Measurements from ENCODE around the gene RABEPK.
"Not testable (repeated sequence)": the region's sequence is repeated elsewhere in the genome, so short reads cannot be mapped to it uniquely, and the experiment has no call there.

DNA sequence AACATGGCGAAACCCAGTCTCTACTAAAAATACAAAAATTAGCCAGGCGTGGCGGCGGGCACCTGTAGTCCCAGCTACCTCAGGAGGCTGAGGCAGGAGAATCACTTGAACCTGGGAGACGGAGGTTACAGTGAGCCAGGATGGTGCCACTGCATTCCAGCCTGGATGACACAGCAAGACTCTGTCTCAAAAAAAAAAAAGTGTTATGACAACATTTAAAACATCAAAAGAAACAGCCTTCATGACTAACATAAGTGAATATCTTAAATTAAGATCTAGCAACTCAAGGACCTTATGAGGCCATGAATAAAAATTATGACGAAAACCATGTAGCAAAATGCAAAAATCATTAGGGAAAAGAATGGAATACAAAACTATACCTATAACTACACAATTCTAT is 37.5 kb upstream of the RABEPK start:
- TF ChIP-seq, protein P1, sequence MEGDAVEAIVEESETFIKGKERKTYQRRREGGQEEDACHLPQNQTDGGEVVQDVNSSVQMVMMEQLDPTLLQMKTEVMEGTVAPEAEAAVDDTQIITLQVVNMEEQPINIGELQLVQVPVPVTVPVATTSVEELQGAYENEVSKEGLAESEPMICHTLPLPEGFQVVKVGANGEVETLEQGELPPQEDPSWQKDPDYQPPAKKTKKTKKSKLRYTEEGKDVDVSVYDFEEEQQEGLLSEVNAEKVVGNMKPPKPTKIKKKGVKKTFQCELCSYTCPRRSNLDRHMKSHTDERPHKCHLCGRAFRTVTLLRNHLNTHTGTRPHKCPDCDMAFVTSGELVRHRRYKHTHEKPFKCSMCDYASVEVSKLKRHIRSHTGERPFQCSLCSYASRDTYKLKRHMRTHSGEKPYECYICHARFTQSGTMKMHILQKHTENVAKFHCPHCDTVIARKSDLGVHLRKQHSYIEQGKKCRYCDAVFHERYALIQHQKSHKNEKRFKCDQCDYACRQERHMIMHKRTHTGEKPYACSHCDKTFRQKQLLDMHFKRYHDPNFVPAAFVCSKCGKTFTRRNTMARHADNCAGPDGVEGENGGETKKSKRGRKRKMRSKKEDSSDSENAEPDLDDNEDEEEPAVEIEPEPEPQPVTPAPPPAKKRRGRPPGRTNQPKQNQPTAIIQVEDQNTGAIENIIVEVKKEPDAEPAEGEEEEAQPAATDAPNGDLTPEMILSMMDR (IDR thresholded peaks at IDR 0.05; ENCODE audit: low read depth, low read length, missing input control): not testable (repeated sequence)
- TF ChIP-seq YY1 (IDR thresholded peaks at IDR 0.05): not testable (repeated sequence)
- TF ChIP-seq, protein P2, sequence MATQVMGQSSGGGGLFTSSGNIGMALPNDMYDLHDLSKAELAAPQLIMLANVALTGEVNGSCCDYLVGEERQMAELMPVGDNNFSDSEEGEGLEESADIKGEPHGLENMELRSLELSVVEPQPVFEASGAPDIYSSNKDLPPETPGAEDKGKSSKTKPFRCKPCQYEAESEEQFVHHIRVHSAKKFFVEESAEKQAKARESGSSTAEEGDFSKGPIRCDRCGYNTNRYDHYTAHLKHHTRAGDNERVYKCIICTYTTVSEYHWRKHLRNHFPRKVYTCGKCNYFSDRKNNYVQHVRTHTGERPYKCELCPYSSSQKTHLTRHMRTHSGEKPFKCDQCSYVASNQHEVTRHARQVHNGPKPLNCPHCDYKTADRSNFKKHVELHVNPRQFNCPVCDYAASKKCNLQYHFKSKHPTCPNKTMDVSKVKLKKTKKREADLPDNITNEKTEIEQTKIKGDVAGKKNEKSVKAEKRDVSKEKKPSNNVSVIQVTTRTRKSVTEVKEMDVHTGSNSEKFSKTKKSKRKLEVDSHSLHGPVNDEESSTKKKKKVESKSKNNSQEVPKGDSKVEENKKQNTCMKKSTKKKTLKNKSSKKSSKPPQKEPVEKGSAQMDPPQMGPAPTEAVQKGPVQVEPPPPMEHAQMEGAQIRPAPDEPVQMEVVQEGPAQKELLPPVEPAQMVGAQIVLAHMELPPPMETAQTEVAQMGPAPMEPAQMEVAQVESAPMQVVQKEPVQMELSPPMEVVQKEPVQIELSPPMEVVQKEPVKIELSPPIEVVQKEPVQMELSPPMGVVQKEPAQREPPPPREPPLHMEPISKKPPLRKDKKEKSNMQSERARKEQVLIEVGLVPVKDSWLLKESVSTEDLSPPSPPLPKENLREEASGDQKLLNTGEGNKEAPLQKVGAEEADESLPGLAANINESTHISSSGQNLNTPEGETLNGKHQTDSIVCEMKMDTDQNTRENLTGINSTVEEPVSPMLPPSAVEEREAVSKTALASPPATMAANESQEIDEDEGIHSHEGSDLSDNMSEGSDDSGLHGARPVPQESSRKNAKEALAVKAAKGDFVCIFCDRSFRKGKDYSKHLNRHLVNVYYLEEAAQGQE (IDR thresholded peaks at IDR 0.05): not testable (repeated sequence)
- TF ChIP-seq, protein P3, sequence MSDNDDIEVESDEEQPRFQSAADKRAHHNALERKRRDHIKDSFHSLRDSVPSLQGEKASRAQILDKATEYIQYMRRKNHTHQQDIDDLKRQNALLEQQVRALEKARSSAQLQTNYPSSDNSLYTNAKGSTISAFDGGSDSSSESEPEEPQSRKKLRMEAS (IDR thresholded peaks at IDR 0.05): not testable (repeated sequence)
